Epithelial cell of esophagus (primary cell): Measurements from ENCODE around the gene TNFSF13.

Experiments
- DNase-seq: peaks from one replicate; pipeline ENCODE4 v3.0.0; 2010; ENCODE audit warnings: low read depth
- H3K4me3 ChIP-seq: 2 replicates; pipeline ENCODE4 v1.5.1; 2011; ENCODE audit warnings: mild to moderate bottlenecking, low read length, control low read depth
- CTCF ChIP-seq: IDR thresholded peaks from 2 replicates; pipeline ENCODE4 v1.5.1; 2011; ENCODE audit warnings: low read depth, mild to moderate bottlenecking, low read length, control low read depth, inconsistent platforms; ENCODE audit not compliant: insufficient read depth; ENCODE audit errors: missing control alignments

The TNFSF13 gene

DNA sequence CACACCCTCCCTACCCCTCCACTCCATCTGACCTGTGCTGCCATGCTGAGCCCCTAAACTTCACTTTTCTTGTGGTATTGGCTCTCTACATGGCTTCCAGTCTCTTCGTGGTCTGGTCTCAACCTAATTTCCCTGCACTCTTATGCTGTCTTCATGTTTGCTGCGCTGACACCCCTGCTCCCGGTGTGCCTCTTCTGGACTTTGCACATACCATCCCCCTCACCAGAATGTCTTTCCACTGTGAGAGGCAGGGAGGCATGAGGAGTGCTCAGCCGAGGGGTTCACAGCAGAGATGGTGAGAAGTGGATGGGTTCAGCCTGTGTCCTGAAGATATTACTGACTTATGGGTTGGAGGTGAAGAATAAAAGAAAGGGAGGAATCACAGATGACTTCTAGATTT, 7.2 kb upstream of the TNFSF13 start:
- DNase-seq = no peak
- TF ChIP-seq CTCF = no peak
- H3K4me3 ChIP-seq = no peak overlapping the region

GRCh38 chr17:7552621-7553051, 5.9 kb upstream of the TNFSF13 start:
- no peak for DNase-seq
- TF ChIP-seq CTCF = no peak
- H3K4me3 ChIP-seq = no peak overlapping the region

GRCh38 chr17:7553356-7553755, 5.2 kb upstream of the TNFSF13 start:
- DNase-seq = no peak
- no peak for TF ChIP-seq CTCF
- no peak overlapping the region for H3K4me3 ChIP-seq

- no peak for DNase-seq
- TF ChIP-seq CTCF = peak; percentile 10
- no peak overlapping the region for H3K4me3 ChIP-seq
These were observed 3.1 kb upstream of the TNFSF13 start for GRCh38 chr17:7555320-7555948.

- no peak for DNase-seq
- no peak overlapping the region for H3K4me3 ChIP-seq
- no peak for TF ChIP-seq CTCF
These were observed 1.9 kb upstream of the TNFSF13 start for GRCh38 chr17:7556627-7557026.

DNA sequence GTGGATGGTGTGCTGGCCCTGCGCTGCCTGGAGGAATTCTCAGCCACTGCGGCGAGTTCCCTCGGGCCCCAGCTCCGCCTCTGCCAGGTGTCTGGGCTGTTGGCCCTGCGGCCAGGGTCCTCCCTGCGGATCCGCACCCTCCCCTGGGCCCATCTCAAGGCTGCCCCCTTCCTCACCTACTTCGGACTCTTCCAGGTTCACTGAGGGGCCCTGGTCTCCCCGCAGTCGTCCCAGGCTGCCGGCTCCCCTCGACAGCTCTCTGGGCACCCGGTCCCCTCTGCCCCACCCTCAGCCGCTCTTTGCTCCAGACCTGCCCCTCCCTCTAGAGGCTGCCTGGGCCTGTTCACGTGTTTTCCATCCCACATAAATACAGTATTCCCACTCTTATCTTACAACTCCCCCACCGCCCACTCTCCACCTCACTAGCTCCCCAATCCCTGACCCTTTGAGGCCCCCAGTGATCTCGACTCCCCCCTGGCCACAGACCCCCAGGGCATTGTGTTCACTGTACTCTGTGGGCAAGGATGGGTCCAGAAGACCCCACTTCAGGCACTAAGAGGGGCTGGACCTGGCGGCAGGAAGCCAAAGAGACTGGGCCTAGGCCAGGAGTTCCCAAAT, 1.3 kb upstream of the TNFSF13 start:
- no peak overlapping the region for H3K4me3 ChIP-seq
- TF ChIP-seq CTCF = no peak
- no peak for DNase-seq
